Esophagus muscularis mucosa (tissue), 2 donors: ENCODE results near the gene GABARAPL2.

Source experiments
- EP300 ChIP-seq: sonication (generic); formaldehyde crosslinking; IDR thresholded peaks from one replicate; pipeline ENCODE4 v1.6.1; 2017; ENCODE audit warnings: antibody characterized with exemption
- POLR2A ChIP-seq: fragments of 450-650 bp; IDR thresholded peaks from one replicate; pipeline ENCODE4 v1.6.1; 2017; ENCODE audit warnings: antibody characterized with exemption, moderate library complexity, mild to moderate bottlenecking, low read depth

DNA sequence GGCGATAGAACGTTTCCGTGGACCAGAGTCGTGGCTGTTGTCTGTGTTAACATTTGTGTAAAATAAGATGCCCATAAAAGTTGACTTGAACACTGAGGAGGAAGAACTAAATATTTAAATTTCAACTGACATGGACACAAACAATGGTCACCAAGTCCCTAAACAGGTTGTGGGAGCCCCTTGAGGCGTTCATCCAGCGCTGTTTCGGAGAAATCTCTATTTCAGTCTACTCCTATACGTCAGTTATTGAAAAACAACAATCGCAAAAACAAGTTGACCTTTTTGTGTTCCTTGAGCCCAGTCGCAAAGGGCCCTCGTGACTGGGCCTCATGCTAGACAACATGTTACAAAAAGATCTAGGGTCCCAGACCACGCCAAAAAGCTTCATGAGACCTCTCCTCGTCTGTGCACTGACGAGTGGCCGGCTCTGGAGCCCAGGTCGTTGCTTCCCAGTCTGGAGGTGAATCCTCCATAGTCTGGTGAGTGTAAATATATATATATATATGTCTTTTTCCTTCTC, 9.7 kb upstream of the GABARAPL2 start:
- TF ChIP-seq EP300 (no peak), POLR2A (peak; percentile 12)
